Measurements from ENCODE around the gene ZBTB40. TPM values are rescaled to one million over a fixed set of nuclear protein-coding genes. Genes with fewer than 3 reads are reported as not detected.

The ZBTB40 gene
- total RNA-seq, 1 donor from 2014 or later = 13.0 TPM

DNA sequence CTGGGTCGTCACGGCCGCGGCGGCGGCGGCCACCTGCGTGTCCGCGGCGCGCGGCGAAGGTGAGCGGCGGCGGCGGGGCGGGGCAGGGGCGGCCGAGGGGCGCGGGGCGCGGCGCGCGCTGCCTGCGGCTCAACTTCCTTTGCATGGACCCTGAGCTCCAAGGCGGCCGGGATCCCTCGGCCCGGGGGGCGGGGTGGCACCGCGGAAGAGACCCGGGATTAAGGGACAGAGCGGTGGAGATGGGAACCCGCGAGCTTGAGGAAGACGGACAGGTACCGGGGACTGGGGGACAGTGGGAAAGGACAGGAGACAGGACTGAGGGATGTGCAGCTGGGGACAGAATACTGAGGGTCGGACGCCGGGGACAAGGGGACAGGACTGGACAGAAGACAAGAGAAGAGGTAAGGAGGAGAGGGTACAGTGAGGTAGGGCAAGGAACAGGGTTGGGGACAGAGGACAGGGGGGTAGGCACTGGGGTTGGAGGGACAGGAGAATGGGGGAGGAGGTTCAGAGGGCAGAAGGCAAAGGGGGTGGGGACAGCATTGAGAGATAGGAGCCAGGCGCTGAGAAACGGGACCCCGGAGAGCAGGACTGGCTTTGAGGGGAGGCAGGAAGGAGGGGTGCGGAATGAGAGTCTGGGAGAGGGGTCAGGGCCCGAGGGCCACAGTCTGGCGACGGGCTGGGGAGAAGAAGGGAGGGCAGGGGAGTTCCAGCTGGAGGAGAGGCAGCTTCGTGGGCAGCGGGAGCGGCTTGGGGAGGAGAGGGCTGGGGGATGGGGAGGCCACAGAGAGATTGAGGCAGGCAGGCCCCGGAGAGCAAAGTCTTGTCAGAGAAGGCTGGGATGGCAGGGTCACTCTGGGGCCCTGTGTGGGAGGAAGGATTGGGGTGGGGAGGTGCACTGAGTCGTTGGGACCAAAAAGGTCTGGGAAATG is 112.3 kb downstream of the ZBTB40 start:
- Histone ChIP-seq H3K36me3 (no peaks in the 10 kb centered on the region), H3K4me3 (no peak overlapping the region), H3K4me1 (no peaks in the 10 kb centered on the region), H3K27ac (no peak overlapping the region), H3K9me3 (no peaks in the 10 kb centered on the region), H3K27me3 (no peaks in the 10 kb centered on the region)
- intact Hi-C loops (cut with DNase I) = no loop called here
- DNase-seq (ENCODE audit: low spot score in 2 of 2) = no peak
- TF ChIP-seq CTCF (IDR thresholded peaks at IDR 0.05) = no peak

DNA sequence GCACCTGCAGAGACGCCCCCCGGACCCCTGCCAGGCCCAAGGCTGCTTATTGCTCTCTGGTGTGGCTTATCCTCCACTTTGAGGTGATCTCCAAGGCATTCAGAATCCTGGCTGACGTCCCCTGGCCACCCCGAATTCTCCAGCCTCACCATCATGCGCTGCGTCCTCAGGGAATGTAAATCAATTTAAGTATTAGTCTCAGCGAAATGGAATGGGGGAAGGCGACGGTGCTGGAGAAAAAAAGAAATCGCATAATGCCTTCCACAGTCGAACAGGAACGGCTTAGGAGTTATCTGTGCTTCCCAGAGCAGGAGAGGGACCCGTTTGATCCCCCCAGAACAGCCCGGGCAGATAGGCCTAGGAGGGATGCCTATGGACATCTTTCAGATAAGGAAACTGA is 114.5 kb downstream of the ZBTB40 start:
- TF ChIP-seq CTCF (IDR thresholded peaks at IDR 0.05) = no peak
- Histone ChIP-seq H3K27me3 (no peaks in the 10 kb centered on the region), H3K36me3 (no peaks in the 10 kb centered on the region), H3K27ac (no peak overlapping the region), H3K4me3 (no peak overlapping the region), H3K9me3 (no peaks in the 10 kb centered on the region), H3K4me1 (no peaks in the 10 kb centered on the region)
- intact Hi-C loops (cut with DNase I) = no loop called here
- DNase-seq (ENCODE audit: low spot score in 2 of 2) = no peak

DNA sequence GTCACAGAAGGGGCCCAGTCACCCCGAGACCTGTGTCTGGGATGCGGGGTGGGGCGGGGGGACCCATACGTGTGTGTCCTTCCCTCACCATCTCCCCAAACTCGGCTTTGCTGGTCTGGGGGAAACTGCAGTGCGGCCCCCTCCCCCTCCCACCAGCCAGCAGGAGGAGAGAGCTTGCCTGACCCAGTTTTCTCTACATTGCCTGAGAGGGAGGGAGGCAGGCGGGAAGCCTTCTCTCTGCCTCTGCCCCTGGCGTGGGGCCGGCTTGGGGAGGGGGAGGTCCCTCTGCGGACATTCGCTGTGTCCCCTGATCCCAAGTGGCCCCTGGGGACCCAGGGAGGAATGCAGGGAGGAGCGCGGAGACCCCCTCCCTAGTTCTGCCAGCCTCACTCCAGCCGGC is 115.5 kb downstream of the ZBTB40 start:
- H3K27ac ChIP-seq = no peak overlapping the region
- intact Hi-C loops (cut with DNase I) = no loop called here
- no peak for DNase-seq (ENCODE audit: low spot score in 2 of 2)
- no peak overlapping the region for H3K4me3 ChIP-seq
- no peak for TF ChIP-seq CTCF (IDR thresholded peaks at IDR 0.05)
- H3K27me3 ChIP-seq = no peaks in the 10 kb centered on the region
- H3K36me3 ChIP-seq = no peaks in the 10 kb centered on the region
- no peaks in the 10 kb centered on the region for H3K9me3 ChIP-seq
- H3K4me1 ChIP-seq = no peaks in the 10 kb centered on the region

DNA sequence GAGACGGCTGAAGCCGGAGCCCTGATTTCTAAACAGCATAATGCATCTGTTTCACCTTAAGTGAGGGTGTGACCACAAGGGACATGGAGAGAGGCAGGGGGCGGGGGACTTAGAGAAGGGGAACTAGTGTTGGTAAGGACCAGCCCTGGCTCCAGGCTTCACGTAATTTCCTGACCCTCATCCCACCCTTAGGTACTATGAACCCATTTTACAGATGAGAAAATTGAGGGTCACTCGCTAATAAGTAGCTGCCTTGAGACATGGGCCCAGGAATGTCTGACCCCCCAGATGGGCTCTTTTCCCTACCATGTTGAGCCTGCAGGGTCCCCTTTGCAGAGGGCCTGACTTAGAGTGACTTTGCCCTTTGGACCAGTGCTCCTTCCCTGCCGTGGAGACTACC is 116.3 kb downstream of the ZBTB40 start:
- no peak for DNase-seq (ENCODE audit: low spot score in 2 of 2)
- no peak for TF ChIP-seq CTCF (IDR thresholded peaks at IDR 0.05)
- intact Hi-C loops (cut with DNase I) = no loop called here

DNA sequence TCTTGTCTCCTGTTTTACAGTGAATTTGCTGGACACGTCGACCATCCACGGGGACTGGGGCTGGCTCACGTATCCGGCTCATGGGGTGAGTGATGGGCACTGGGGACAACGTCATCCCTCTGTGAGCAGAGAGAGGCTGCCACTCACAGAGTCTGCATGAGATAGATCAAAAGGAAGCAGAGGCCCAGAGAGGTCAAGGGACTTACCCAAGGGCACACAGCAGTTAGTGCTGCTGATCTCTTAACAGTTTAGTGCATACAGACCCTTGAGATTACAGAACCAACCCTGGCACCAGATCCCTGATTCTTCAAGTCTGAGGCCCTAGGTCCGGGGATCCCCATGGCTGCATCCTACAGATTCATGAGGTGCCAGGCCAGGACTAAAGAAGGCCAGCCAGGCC is 117.6 kb downstream of the ZBTB40 start:
- Histone ChIP-seq H3K36me3 (no peaks in the 10 kb centered on the region), H3K27me3 (no peaks in the 10 kb centered on the region), H3K27ac (no peak overlapping the region), H3K4me1 (no peaks in the 10 kb centered on the region), H3K4me3 (no peak overlapping the region), H3K9me3 (no peaks in the 10 kb centered on the region)
- intact Hi-C loops (cut with DNase I) = no loop called here
- no peak for TF ChIP-seq CTCF (IDR thresholded peaks at IDR 0.05)
- no peak for DNase-seq (ENCODE audit: low spot score in 2 of 2)

More for the DNA sequence above, 116.3 kb downstream of the ZBTB40 start:
- H3K9me3 ChIP-seq = no peaks in the 10 kb centered on the region
- H3K4me1 ChIP-seq = no peaks in the 10 kb centered on the region
- H3K27me3 ChIP-seq = no peaks in the 10 kb centered on the region
- H3K27ac ChIP-seq = no peak overlapping the region
- H3K4me3 ChIP-seq = no peak overlapping the region
- no peaks in the 10 kb centered on the region for H3K36me3 ChIP-seq
